Stimulated activated CD8-positive, alpha-beta memory T cell treated with anti-CD3 and anti-CD28 coated beads, Interleukin-15, amount 100 ng/mL, for 24 hours (primary cell): ENCODE measurements around the gene CCDC18.
"Not testable (repeated sequence)": the region's sequence is repeated elsewhere in the genome, so short reads cannot be mapped to it uniquely, and the experiment has no call there.

ENCODE experiments used
- DNase-seq: peaks from one replicate; pipeline ENCODE4 v3.0.0-alpha.2; 2020; ENCODE audit warnings: low read depth

CCDC18 gene

DNA sequence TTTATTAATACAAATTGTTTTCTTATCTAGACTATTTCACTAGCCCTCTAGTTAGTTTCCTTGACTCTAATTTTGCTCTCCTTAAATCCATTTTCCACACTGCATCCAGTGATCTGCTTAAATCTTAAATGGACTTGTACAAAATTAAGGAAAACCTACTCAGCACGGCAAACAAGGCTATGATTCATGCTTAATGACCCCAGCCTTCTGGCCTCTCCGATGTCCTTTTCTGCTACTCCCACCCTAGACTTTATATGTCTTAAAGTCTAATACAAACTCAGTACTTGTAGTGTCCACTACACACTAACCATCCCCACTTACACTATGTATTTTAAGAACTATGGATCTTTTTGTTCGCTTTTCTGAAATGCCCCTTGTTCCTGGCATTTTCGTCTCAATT lies 2.5 kb upstream of the CCDC18 start:
- DNase-seq, result no peak

DNA sequence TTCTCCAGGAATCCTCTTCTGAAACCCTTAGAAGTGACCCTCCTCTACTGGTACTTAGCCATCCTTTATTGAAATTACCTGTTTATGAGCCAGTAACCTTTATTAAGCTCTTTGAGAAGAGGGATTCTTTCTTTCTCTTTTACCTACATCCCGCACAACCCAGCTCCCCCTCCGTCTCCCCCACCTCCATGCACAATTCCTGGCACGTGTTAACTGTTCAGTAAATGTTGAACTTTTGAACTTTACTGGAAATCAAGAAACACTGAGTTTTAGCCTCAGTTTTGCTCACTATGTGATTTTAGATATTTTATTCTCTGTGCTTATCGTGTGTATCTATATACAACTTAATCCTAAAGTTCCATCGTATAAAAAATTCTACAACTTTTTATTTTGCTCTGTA lies 2.1 kb upstream of the CCDC18 start:
- no peak for DNase-seq

DNA sequence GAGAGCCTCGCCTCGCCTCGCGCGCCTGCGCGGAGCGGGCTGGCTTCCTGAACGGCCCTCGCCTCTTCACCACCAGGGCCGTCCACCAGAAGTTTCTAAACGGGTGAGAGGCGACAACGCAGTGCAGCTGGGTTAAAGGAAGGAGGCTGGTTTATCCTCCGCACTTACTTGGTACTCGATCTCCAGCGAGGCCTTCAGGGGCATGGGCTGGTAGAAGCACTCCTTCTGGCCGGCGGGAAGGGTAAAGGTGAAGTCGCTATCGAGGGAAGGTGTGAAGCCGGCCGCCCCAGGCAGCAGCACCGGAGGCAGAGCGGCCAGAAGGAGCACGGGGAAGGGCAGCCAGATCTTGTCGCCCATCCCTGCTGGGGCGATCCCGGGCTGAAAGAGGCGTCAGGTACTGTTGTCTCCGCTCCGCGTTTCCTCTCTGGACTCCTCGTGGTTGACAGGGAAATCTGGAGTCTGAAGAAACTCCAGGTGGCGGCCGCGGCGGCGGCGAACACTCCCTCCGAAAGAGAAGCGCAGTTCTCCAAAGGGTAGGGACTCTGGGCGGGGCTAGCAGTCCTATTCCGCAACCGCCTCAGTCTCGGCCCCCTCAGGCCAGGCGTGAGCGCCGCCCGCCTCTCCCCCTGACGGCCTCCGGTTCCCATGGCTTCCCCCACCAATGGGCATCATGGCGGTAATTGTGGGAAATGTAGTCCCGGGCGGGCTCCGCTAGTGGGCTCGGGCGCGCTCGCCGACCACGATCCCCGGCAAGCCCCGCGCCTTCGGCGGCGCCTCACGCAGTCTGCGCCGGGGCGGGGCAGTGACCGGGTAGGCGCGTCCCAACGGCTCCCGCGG lies 420 bp upstream of the CCDC18 start, which contains the start of gene TMED5:
Gene TMED5, minus strand, starts transcription at position 528 of the 837 bp plus-strand sequence. Its CDS starts 171 bp downstream, at position 357.
- DNase-seq, result peak; percentile 82

DNA sequence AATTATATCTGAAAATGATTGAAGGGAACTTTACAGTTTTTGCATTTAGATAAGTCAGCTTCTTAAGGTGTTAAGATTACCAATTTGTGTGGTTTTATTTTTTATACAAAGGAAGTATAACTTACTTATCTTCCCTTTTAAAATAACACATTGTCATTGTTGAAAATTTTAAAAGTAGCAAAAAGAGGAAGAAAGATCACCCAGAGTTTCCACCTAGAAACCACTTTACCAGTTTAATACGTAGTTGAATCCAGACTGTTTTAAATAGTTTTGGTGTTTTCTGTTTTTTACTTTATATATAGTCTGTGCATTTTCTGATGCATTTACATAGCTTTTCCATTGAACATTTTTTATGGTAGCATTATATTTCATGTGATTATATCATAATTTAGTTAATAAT lies 6.1 kb downstream of the CCDC18 start:
- no peak for DNase-seq

DNA sequence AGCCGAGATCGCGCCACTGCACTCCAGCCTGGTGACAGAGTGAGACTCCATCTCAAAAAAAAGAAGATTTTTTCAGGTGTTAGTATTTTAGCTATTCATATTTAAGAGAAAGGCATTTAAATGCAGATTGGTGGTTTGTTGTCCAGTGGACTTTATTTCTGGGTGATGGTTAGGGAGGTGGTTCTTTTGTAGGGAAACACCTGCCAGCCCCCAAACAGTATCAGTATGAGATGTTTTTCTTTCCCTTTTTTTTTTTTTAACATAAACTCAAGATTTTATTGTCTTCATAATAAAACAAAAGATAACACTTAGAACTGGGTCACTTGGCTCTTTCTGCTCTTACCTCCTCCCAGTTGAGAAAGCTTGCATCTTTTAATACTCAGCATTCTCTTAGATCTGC lies 9.9 kb downstream of the CCDC18 start:
- no peak for DNase-seq

DNA sequence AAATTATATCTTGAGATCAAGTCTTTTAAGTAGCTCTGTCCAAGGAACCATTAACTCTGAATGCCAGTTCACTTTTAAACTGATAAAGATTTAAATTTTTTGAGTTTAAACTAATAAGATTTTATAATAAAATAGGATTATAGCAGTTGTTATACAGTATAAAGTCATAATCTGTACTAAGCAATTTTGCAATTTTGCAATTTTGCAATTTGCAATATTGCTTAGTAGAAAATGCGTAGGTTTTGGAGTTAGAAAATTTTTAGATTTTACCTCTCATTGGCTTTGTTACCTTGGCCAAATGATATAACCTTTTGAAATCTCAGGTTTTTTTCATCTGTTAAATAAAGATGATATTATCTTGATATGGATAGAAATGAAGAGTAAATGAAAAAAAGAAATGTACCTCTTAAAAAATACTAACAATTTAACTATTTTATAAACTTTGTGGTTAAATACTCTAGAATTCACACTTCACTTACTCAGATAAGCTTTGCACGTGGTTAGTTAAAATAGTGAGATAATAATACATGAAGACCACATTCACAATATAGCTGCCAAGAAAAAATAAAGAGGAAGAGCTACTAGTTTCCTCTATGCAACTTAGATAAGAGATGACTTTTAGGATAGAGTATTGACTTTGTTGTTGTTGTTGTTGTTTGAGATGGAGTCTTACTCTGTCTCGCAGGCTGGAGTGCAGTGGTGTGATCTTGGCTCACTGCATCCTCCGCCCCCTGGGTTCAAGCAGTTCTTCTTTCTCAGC lies 13.9 kb downstream of the CCDC18 start:
- DNase-seq, result no peak

DNA sequence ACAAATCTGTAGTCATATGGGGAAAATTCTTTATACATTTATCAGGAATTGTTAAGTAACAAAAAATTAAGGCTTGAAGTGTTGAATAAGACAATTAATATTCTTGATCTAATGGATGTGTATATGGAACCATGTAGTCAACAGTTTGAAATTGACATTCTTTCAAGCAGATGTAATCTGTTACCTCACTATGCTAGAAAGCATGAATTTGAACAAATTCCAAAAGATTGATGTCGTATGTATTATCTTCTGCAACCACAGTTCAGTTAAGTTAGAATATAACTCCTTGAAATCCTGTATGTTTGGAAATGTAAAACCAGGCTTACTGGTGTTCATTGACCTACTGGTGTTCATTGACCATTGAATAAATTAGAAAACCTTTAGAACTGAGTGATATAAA lies 16.1 kb downstream of the CCDC18 start:
- DNase-seq, result no peak

DNA sequence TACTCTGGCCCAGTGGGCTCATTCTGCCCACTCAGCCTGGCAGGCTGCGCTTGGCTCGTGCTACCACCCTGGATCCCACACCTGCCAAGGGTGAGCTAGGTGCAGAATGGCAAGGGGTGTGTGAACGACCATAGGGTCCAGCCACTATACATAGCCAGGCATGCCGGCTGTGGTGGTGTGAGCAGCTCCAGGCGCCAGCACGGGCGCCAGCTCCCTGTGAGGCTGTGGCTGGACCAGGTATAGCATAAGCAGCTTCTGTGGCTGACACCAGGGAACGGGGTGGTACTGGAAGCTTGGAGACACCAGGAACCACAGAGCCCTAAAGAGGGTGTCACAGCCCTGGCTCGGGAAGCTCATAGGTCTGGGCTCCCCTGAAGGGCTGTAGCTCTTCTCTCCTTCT lies 18.6 kb downstream of the CCDC18 start:
- DNase-seq, result no peak

DNA sequence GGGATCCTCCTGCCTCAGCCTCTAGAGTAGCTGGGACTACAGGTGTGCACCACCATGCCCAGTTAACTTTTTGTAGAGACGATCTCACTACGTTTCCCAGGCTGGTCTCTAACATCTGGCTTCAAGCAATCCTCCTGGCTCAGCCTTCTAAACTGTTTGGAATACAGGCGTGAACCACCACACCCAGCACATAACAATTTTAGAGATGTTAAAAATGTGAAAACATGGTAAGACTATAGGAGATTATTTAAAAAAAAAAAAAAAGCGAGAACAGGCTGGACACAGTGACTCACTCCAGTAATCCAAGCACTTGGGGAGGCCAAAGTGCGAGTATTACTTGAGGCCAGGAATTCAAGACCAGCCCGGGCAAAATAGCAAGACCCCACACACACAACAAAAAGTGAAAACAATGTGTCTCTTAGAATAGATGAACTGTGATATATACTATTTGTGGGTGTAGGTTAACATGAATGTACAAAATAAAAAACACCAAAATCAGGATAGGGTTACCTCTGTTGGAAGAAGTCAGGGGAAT lies 19.6 kb downstream of the CCDC18 start:
- DNase-seq, result no peak

DNA sequence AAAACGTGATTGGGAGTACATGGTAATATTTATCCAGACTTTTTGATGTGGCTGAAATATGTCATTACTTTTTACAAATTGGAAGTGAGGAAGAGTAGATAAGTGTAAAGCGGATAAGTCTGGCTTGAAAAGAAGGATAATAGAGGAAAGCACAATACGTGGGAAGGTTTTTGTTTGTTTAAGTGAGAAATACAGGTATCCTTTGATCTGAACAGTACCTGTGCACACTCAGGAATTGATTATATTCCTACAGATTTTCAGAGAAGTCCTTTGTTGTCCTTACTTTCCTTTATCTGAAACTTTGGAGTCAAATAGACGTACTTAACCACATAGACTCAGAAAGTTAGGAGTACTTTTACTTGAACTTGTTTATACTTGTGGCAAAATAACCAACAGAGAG lies 20.2 kb downstream of the CCDC18 start:
- no peak for DNase-seq

DNA sequence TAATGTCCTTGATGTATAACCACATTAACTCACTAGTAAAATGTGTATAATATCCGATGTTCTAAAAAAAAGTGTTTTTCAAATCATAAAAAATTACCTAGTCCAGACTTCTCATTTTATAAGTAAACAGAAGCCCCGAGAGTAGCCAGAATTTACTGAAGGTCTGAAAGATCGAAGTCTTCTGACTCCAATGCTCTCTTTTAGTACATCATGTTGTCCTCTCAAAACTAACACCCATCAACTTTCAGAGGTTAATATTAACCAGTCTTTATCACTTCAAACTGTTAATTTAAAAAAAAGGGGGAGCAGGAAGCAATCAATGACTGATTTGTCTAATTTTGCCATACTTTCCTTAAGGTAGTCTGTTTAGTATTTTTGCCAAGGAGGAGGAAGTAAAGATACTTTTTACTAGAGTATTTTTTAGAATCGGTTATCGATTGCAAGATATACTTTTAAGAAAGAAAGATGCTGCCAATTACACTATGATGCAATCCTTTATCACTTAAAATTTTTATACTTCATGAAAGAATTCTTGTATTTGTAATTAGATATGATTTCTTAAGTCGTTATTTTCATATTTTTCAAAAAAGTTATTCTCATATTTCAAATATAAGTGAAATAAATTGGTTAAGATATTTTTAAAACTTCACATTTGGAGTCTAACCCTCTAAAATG lies 25.5 kb downstream of the CCDC18 start:
- DNase-seq, result no peak

DNA sequence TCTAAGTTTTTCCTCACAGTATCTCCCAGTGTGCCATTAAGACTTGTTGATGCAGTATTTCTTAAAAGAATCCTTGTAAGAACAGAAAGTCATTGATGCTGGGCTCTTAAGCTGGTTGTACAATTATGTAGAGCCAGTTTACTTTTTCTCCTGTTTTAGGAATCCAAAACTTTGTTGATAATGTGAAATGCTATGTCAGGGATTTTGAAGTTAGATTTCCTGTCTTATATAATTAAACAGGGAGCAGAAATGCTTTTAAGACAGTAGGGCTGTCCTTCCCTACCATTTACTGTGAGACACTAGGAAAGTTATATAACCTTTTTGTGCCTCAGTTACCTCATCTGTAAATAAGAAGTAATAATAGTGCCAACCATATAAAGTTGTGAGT lies 26.0 kb downstream of the CCDC18 start:
- DNase-seq, result no peak

DNA sequence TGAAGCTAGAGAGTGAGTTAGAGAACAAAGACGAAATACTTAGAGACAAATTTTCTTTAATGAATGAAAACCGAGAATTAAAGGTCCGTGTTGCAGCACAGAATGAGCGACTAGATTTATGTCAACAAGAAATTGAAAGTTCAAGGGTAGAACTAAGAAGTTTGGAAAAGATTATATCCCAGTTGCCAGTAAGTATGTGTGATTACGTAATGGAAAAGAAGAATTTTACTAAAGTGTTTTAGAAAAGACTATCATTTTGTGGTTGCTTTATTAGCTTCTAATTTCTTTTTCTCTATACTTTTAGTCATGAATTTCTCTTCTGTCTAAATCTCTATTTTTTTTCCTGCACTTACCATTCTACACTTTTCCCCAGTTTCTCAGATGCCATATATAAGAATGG lies 26.7 kb downstream of the CCDC18 start:
- no peak for DNase-seq

DNA sequence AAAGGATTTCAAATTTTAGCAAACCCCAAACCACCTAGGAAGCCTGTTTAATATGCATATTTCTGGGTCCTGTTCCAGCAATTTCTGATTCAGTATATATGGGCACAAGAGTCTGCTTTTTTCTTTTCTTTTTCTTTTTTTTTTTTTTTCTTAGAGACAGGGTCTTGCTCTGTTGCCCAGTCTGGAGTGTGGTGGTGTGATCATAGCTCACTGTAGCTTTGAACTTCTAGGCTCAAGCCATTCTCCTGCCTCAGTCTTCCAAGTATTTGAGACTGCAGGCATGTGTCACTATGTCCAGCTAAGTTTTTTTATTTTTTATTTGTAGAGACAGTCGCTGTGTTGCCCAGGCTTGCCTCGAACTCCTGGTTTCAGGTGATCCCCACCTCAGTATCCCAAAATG lies 34.8 kb downstream of the CCDC18 start:
- no peak for DNase-seq

DNA sequence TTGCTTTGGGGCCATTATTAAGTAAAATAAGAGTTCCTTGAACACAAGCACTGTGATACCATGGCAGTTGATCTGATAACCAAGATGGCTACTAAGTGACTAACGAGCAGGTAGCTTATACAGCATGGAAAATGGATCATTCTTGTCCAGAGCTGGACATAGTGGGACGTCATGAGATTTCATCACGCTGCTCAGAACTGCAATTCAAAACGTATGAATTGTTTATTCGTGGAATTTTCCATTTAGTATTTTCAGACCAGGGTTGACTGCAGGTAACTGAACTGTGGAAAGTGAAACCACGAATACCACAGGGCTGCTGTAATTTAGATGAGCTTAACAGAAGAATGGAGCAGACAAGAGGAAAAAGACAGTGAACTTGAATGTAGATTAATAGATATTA lies 38.9 kb downstream of the CCDC18 start:
- no peak for DNase-seq

DNA sequence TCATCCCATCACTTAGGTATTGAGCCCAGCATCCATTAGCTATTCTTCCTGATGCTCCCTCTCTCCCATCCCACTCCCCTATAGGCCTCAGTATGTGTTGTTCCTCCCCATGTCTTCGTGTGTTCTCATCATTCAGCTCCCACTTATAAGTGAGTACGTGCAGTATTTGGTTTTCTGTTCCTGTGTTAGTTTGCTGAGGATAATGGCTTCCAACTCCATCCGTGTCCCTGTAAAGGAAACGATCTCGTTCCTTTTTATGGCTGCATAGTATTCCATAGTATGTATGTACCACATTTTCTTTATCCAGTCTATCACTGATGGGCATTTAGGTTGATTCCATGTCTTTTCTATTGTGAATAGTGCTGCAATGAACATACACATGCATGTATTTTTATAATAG lies 40.2 kb downstream of the CCDC18 start:
- DNase-seq, result not testable (repeated sequence)

DNA sequence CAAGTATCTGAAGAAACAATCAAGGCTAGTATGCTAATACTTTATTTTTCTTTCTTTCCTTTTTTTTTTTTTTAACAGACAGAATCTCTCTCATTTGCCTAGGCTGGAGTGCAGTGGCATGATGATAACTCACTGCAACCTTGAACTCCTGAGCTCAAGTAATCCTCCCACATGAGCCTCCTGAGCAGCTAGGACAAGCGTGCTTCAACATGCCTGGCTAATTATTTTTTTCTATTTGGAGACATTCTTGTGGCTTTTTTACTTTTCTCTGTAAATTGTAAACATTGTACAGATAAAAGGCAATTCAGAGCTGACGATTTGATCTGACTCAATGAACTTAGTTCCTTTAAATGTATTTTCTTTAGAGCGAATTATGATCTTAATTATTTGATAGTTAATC lies 41.4 kb downstream of the CCDC18 start:
- DNase-seq, result no peak

DNA sequence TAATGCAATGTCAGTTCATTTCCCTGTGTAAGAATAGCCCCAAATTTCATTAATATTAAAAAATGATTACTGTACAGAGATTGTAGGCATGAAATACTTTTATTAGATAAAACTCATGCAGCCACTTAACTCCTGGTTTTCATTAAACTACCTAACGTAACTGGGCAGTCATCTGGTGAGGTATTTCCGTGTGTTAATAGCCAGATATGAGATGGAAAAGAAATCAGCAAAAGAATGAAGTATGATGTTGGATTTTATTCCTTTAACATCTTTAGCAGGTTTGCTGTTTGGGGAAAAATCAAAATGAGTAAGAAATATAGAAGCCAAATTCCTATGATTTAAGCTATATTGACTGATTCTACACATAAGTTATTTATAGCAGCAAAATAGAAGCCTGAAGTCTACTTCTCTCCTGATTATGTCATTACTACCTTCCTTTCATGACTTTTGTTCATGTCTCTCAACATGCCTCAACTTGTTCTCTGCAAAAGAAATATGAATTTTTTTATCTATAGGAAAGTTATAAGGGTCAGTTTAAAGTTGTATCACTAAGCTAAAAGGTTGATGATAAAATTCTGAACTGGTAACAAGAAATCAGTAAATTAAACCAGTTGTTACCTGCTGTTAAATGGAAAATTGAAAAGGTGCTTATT lies 42.6 kb downstream of the CCDC18 start:
- DNase-seq, result no peak

DNA sequence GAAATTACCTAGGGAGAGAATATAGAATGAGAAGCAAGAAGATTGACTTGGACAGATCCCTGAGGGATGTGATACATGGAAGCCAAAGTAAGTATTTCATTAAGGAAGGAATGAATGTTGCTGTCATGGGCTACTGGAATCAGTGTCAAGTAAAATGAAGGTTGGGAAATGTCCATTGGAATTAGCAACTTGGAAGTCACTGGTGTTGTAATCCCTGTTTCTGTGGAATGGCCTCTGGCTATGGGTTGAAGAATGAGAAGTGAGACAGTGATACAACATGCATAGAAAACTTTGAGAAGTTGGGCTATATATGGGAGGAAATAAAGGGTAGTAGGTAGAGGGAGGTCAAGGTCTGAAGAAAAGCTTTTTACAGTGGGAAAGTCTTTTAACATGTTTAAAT lies 54.7 kb downstream of the CCDC18 start:
- no peak for DNase-seq

DNA sequence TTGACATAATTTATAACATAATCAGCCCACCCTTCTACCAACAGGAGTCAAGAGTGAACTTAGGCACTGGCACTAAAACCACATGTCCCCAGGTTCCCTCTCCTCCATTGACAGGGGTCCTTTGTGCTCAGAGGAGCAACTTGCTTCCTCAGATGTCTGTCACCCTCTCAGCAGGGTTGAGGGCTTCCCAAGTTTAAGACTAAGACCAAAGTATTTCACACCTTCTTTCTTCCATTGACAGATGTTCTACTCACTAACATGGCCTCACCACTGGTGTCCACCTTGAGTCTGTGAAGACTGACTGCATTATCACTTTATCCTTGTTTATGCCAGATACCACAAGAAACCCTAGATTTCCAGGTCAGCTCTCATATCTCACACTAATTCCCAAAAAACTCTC lies 56.5 kb downstream of the CCDC18 start:
- no peak for DNase-seq

DNA sequence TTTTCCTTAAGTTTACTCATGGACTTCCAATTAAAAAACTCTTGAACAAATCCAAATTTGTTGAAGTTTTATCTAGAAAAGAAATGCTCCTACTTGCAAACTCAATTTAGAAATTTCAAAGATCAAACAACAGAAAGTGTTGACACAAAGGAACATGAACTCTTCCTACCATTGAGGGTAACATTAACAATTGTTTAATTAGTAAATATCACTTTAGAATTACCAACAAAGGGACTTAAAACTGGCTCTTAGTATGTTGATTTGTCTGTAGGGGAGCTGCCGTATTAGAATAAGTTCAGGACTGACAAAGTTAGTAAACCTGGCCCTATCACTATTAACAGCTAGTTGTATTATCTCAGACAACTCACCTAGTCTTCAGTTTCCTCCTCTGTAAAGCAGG lies 57.9 kb downstream of the CCDC18 start:
- DNase-seq, result no peak

DNA sequence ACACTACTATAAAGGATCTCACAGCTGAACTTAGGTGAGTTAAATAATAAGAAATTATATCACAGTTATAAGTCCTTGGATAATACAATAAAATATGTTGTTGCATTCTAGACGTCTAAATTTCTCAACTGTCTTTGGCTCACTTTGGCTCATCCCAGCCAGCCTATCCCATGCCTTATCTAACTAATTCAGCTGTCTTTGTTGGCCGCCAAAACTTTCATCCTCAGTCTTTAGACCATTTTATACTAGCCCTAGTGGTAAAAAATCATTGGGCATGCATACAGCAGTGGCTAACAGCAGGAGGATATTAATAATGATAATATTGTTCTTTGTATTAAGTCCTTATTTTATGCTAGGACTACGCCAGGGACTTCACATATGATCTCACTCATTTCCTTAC lies 59.3 kb downstream of the CCDC18 start:
- no peak for DNase-seq
